GM12878 (cell line): ENCODE measurements around the gene FOXO1. TPM values are rescaled to one million over a fixed set of nuclear protein-coding genes. Genes with fewer than 3 reads are reported as not detected.

Experiments used
- CBX3 ChIP-seq: fragments of 200-600 bp; sonication (generic); IDR thresholded peaks from 2 replicates; pipeline ENCODE4 v1.6.1; 2016; ENCODE audit warnings: low read depth, borderline replicate concordance
- CEBPZ ChIP-seq: fragments of 150-350 bp; IDR thresholded peaks from 2 replicates; pipeline ENCODE4 v1.6.1; 2016; ENCODE audit warnings: low read depth, low read length
- EED ChIP-seq: sonication (generic); IDR thresholded peaks from 2 replicates; pipeline ENCODE4 v1.6.1; 2016; ENCODE audit warnings: antibody characterized with exemption, low read depth
- KDM1A ChIP-seq: fragments of 200-600 bp; sonication (generic); IDR thresholded peaks from 2 replicates; pipeline ENCODE4 v1.6.1; 2016; ENCODE audit warnings: borderline replicate concordance
- MTA2 ChIP-seq: fragments of 450-650 bp; IDR thresholded peaks from 2 replicates; pipeline ENCODE4 v1.6.1; 2016; ENCODE audit warnings: low read depth, mild to moderate bottlenecking, moderate library complexity
- MXI1 ChIP-seq: fragments of 150-350 bp; IDR thresholded peaks from 2 replicates; pipeline ENCODE4 v1.6.1; 2011; ENCODE audit warnings: low read depth, mild to moderate bottlenecking, inconsistent platforms, low read length, improper control_type of control experiment
- NFIC ChIP-seq: IDR thresholded peaks from 2 replicates; pipeline ENCODE4 v1.6.1; 2012; ENCODE audit warnings: low read depth, mild to moderate bottlenecking, inconsistent platforms, low read length, moderate library complexity
- NR2C1 ChIP-seq: fragments of 450-650 bp; IDR thresholded peaks from 2 replicates; pipeline ENCODE4 v1.6.1; 2017; ENCODE audit warnings: antibody characterized with exemption, mild to moderate bottlenecking, moderate library complexity
- PKNOX1 ChIP-seq: fragments of 450-650 bp; IDR thresholded peaks from 2 replicates; pipeline ENCODE4 v1.6.1; 2016; ENCODE audit warnings: mild to moderate bottlenecking
- POLR2A ChIP-seq: IDR thresholded peaks from 2 replicates; pipeline ENCODE4 v1.6.1; 2011; ENCODE audit warnings: low read depth, mild to moderate bottlenecking, low read length
- RUNX3 ChIP-seq: IDR thresholded peaks from 2 replicates; pipeline ENCODE4 v1.6.1; 2012; ENCODE audit warnings: low read length, inconsistent platforms
- SIX5 ChIP-seq: IDR thresholded peaks from 2 replicates; pipeline ENCODE4 v1.6.1; 2011; ENCODE audit warnings: mild to moderate bottlenecking, low read depth, low read length, moderate library complexity; ENCODE audit not compliant: severe bottlenecking
- STAT1 ChIP-seq: fragments of 450-650 bp; conservative IDR thresholded peaks from 2 replicates; pipeline ENCODE4 v1.6.1; 2014; ENCODE audit warnings: antibody characterized with exemption, mild to moderate bottlenecking
- TAF1 ChIP-seq: IDR thresholded peaks from 2 replicates; pipeline ENCODE4 v1.6.1; 2011; ENCODE audit warnings: mild to moderate bottlenecking, low read depth, low read length, borderline replicate concordance
- TCF3 ChIP-seq: IDR thresholded peaks from 2 replicates; pipeline ENCODE4 v1.6.1; 2012; ENCODE audit warnings: low read depth, mild to moderate bottlenecking, low read length, borderline replicate concordance; ENCODE audit not compliant: insufficient read depth
- WRNIP1 ChIP-seq: IDR thresholded peaks from 2 replicates; pipeline ENCODE4 v1.6.1; 2011; ENCODE audit warnings: low read depth, low read length, improper control_type of control experiment, borderline replicate concordance
- ZNF384 ChIP-seq: IDR thresholded peaks from 2 replicates; pipeline ENCODE4 v1.6.1; 2012; ENCODE audit warnings: low read depth, mild to moderate bottlenecking, low read length, improper control_type of control experiment, borderline replicate concordance
- polyA plus RNA-seq, 11 experiments: library from polyadenylated mRNA; depleted of rRNA in 4 of 11; unstranded in 6 of 11; stranded (reverse) in 5 of 11; fragments of >200 nt; fragmentation: Nextera tagmentation in 4 of 11; fragmentation: Illumina TruSeq in 1 of 11; extraction: Ambion mirVana in 4 of 11; extraction: Trizol in 1 of 11; gene quantifications; 1 replicate in 1 of 11; 2 replicates in 10 of 11; pipeline versions ENCODE4 v1.2.1 to v1.2.3, GENCODE V29; 2011 to 2016; ENCODE audit warnings: inconsistent platforms in 2 of 11, missing spikeins in 2 of 11, low read depth in 1 of 11
- total RNA-seq, 4 experiments: library from RNA; depleted of rRNA in 3 of 4; stranded (reverse); fragments of >200 nt in 3 of 4; fragmentation: Illumina TruSeq in 1 of 4; extraction: Trizol in 1 of 4; gene quantifications; 2 replicates each; pipeline versions ENCODE4 v1.2.1 to v1.2.3, GENCODE V29; 2013 to 2021
- TF ChIP-seq, protein P1 (sequence below): fragments of 450-650 bp; IDR thresholded peaks from 2 replicates; pipeline ENCODE4 v1.6.1; 2017; ENCODE audit warnings: mild to moderate bottlenecking
- TF ChIP-seq, protein P2 (sequence below): IDR thresholded peaks from 2 replicates; pipeline ENCODE4 v1.6.1; 2011; ENCODE audit warnings: mild to moderate bottlenecking, low read depth, low read length, moderate library complexity; ENCODE audit not compliant: insufficient replicate concordance
- TF ChIP-seq, protein P3 (sequence below): fragments of 450-650 bp; IDR thresholded peaks from 2 replicates; pipeline ENCODE4 v1.6.1; 2017; ENCODE audit warnings: borderline replicate concordance

FOXO1 gene
- total and polyA plus RNA-seq, 10 of the 15 experiments (the other 5 are each of a cell fraction or from before 2014, with no cell fraction given) = 0.58 to 8.3 (median 0.88) TPM

GRCh38 chr13:40668335-40668734 lies 1.9 kb upstream of the FOXO1 start (continued):
- no peak for TF ChIP-seq WRNIP1
- no peak for TF ChIP-seq CEBPZ
- no peak for TF ChIP-seq PKNOX1
- no peak for TF ChIP-seq TCF3
- no peak for TF ChIP-seq MXI1
- peak; percentile 44; the same call in 1 of the 2 replicates for TF ChIP-seq RUNX3
- no peak for TF ChIP-seq TAF1
- no peak for TF ChIP-seq POLR2A
- TF ChIP-seq, protein P1, sequence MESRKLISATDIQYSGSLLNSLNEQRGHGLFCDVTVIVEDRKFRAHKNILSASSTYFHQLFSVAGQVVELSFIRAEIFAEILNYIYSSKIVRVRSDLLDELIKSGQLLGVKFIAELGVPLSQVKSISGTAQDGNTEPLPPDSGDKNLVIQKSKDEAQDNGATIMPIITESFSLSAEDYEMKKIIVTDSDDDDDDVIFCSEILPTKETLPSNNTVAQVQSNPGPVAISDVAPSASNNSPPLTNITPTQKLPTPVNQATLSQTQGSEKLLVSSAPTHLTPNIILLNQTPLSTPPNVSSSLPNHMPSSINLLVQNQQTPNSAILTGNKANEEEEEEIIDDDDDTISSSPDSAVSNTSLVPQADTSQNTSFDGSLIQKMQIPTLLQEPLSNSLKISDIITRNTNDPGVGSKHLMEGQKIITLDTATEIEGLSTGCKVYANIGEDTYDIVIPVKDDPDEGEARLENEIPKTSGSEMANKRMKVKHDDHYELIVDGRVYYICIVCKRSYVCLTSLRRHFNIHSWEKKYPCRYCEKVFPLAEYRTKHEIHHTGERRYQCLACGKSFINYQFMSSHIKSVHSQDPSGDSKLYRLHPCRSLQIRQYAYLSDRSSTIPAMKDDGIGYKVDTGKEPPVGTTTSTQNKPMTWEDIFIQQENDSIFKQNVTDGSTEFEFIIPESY = no peak
- no peak for TF ChIP-seq SIX5
- TF ChIP-seq, protein P2, sequence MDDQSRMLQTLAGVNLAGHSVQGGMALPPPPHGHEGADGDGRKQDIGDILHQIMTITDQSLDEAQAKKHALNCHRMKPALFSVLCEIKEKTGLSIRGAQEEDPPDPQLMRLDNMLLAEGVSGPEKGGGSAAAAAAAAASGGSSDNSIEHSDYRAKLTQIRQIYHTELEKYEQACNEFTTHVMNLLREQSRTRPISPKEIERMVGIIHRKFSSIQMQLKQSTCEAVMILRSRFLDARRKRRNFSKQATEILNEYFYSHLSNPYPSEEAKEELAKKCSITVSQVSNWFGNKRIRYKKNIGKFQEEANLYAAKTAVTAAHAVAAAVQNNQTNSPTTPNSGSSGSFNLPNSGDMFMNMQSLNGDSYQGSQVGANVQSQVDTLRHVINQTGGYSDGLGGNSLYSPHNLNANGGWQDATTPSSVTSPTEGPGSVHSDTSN = no peak
- TF ChIP-seq MTA2 = no peak
- TF ChIP-seq KDM1A = no peak
- no peak for TF ChIP-seq CBX3
- no peak for TF ChIP-seq NFIC
- no peak for TF ChIP-seq EED
- TF ChIP-seq ZNF384 = no peak
- TF ChIP-seq STAT1 = no peak
- TF ChIP-seq, protein P3, sequence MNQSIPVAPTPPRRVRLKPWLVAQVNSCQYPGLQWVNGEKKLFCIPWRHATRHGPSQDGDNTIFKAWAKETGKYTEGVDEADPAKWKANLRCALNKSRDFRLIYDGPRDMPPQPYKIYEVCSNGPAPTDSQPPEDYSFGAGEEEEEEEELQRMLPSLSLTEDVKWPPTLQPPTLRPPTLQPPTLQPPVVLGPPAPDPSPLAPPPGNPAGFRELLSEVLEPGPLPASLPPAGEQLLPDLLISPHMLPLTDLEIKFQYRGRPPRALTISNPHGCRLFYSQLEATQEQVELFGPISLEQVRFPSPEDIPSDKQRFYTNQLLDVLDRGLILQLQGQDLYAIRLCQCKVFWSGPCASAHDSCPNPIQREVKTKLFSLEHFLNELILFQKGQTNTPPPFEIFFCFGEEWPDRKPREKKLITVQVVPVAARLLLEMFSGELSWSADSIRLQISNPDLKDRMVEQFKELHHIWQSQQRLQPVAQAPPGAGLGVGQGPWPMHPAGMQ = no peak
- TF ChIP-seq NR2C1 = no peak
